A673 (cell line): Measurements from ENCODE around the gene LRRC15.

ENCODE experiments used
- EZH2 ChIP-seq: fragments of 200-600 bp; sonication (generic); IDR thresholded peaks from 2 replicates; pipeline ENCODE4 v1.6.1; 2017; ENCODE audit warnings: borderline replicate concordance, low read depth, mild to moderate bottlenecking, mixed read lengths, antibody characterized with exemption, low read length; ENCODE audit not compliant: poor library complexity, severe bottlenecking
- TF ChIP-seq, protein P1 (sequence below): fragments of 300-800, 200-600 bp; sonication (generic); conservative IDR thresholded peaks from 2 replicates; pipeline ENCODE4 v1.5.1; 2017; ENCODE audit warnings: low read depth, mild to moderate bottlenecking, antibody characterized with exemption, low read length, moderate library complexity, mixed read lengths

- TF ChIP-seq, protein P1, sequence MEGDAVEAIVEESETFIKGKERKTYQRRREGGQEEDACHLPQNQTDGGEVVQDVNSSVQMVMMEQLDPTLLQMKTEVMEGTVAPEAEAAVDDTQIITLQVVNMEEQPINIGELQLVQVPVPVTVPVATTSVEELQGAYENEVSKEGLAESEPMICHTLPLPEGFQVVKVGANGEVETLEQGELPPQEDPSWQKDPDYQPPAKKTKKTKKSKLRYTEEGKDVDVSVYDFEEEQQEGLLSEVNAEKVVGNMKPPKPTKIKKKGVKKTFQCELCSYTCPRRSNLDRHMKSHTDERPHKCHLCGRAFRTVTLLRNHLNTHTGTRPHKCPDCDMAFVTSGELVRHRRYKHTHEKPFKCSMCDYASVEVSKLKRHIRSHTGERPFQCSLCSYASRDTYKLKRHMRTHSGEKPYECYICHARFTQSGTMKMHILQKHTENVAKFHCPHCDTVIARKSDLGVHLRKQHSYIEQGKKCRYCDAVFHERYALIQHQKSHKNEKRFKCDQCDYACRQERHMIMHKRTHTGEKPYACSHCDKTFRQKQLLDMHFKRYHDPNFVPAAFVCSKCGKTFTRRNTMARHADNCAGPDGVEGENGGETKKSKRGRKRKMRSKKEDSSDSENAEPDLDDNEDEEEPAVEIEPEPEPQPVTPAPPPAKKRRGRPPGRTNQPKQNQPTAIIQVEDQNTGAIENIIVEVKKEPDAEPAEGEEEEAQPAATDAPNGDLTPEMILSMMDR = no peak
- TF ChIP-seq EZH2 = no peak
Measured at GRCh38 chr3:194387926-194388418, 18.4 kb upstream of the LRRC15 start.
